ENCODE data around the gene HDAC3.
A peak's percentile ranks its signal among the peaks of the same experiment; 100 is the strongest.

The HDAC3 gene

GRCh38 chr5:141636413-141637122, at the start of gene HDAC3, which contains the start of gene RELL2:
HDAC3 (minus strand) TSS chr5:141636849; CDS start chr5:141636790, 59 bp downstream.
RELL2 (plus strand) TSS chr5:141636997; CDS start chr5:141638226, 1,229 bp downstream.
- DNase-seq (ENCODE audit: low read depth in 2 of 2): peak; percentile 89 to 91

- DNase-seq (ENCODE audit: low read depth in 2 of 2): no peak
Measured at GRCh38 chr5:141685591-141685990, 48.9 kb upstream of the HDAC3 start.

- DNase-seq (ENCODE audit: low read depth in 2 of 2): no peak
Measured at GRCh38 chr5:141683596-141684141, 47.0 kb upstream of the HDAC3 start.

- peak in 1 of 2 donors; percentile 16 for DNase-seq (ENCODE audit: low read depth in 2 of 2)
Measured at GRCh38 chr5:141681695-141682641, 45.3 kb upstream of the HDAC3 start, which contains the start of gene ARAP3. ARAP3 (minus strand) TSS chr5:141682230; CDS start chr5:141680486, 1,744 bp downstream.

GRCh38 chr5:141681295-141681694, 44.6 kb upstream of the HDAC3 start:
- DNase-seq (ENCODE audit: low read depth in 2 of 2): no peak

- no peak for DNase-seq (ENCODE audit: low read depth in 2 of 2)
Measured at GRCh38 chr5:141680751-141681201, 44.1 kb upstream of the HDAC3 start.

GRCh38 chr5:141680178-141680577, 43.5 kb upstream of the HDAC3 start:
- DNase-seq (ENCODE audit: low read depth in 2 of 2): no peak

- DNase-seq (ENCODE audit: low read depth in 2 of 2): no peak
Measured at GRCh38 chr5:141677415-141677814, 40.8 kb upstream of the HDAC3 start.

- DNase-seq (ENCODE audit: low read depth in 2 of 2): no peak
Measured at GRCh38 chr5:141675672-141676071, 39.0 kb upstream of the HDAC3 start.

- DNase-seq (ENCODE audit: low read depth in 2 of 2): no peak
Measured at GRCh38 chr5:141674747-141675146, 38.1 kb upstream of the HDAC3 start.

GRCh38 chr5:141672841-141673813, 36.5 kb upstream of the HDAC3 start:
- no peak for DNase-seq (ENCODE audit: low read depth in 2 of 2)

GRCh38 chr5:141672071-141672840, 35.6 kb upstream of the HDAC3 start:
- no peak for DNase-seq (ENCODE audit: low read depth in 2 of 2)

GRCh38 chr5:141669520-141669919, 32.9 kb upstream of the HDAC3 start:
- no peak for DNase-seq (ENCODE audit: low read depth in 2 of 2)

- no peak for DNase-seq (ENCODE audit: low read depth in 2 of 2)
Measured at GRCh38 chr5:141668601-141669265, 32.1 kb upstream of the HDAC3 start.

- no peak for DNase-seq (ENCODE audit: low read depth in 2 of 2)
Measured at GRCh38 chr5:141665995-141666940, 29.6 kb upstream of the HDAC3 start.

- peak; percentile 48 to 55 for DNase-seq (ENCODE audit: low read depth in 2 of 2)
Measured at GRCh38 chr5:141664733-141665461, 28.2 kb upstream of the HDAC3 start.

- no peak for DNase-seq (ENCODE audit: low read depth in 2 of 2)
Measured at GRCh38 chr5:141663506-141663905, 26.9 kb upstream of the HDAC3 start.

GRCh38 chr5:141662028-141662427, 25.4 kb upstream of the HDAC3 start:
- DNase-seq (ENCODE audit: low read depth in 2 of 2): no peak
